Activated CD8-positive, alpha-beta T cell treated with anti-CD3 and anti-CD28 coated beads for 36 hours (primary cell): ENCODE data around the gene PLA2G4E. TPM values are rescaled to one million over a fixed set of nuclear protein-coding genes. Genes with fewer than 3 reads are reported as not detected.

Experiments
- ATAC-seq: fragments of 200-7000 bp; cut with Tn5 transposase; one replicate; pipeline ENCODE4 v1.10.0; 2021; ENCODE audit warnings: mild to moderate bottlenecking, moderate library complexity
- CTCF ChIA-PET: fragments of 350-600 bp; sonication (Branson Sonifier 250); formaldehyde crosslinking; loops from one replicate; lab custom pipeline; 2021; ENCODE audit warnings: antibody characterized with exemption; lab: Charles Lee
- POLR2A ChIA-PET: fragments of 350-600 bp; sonication (Branson Sonifier 250); formaldehyde crosslinking; loops from one replicate; lab custom pipeline; 2021; ENCODE audit warnings: antibody characterized with exemption; lab: Charles Lee
- DNase-seq: peaks from one replicate; pipeline ENCODE4 v3.0.0-alpha.2; 2020
- H3K27ac Mint-ChIP-seq: one replicate; pipeline ENCODE4 v1.8.0; 2021; ENCODE audit warnings: mild to moderate bottlenecking, mixed read lengths
- H3K27me3 Mint-ChIP-seq: one replicate; pipeline ENCODE4 v1.8.0; 2021; ENCODE audit warnings: mixed read lengths
- H3K36me3 Mint-ChIP-seq: one replicate; pipeline ENCODE4 v1.8.0; 2021; ENCODE audit warnings: low read depth, mixed read lengths
- H3K4me1 Mint-ChIP-seq: one replicate; pipeline ENCODE4 v1.8.0; 2021; ENCODE audit warnings: low read depth, mixed read lengths
- H3K4me3 Mint-ChIP-seq: one replicate; pipeline ENCODE4 v1.8.0; 2021; ENCODE audit warnings: mild to moderate bottlenecking, moderate library complexity, mixed read lengths
- H3K9me3 Mint-ChIP-seq: one replicate; pipeline ENCODE4 v1.8.0; 2021; ENCODE audit warnings: mixed read lengths
- CTCF ChIP-seq: fragments of 200-600 bp; IDR thresholded peaks from one replicate; pipeline ENCODE4 v1.8.0; 2022; ENCODE audit warnings: antibody characterized with exemption, mild to moderate bottlenecking
- intact Hi-C: fragments of 100-400 bp; cut with micrococcal nuclease; formaldehyde crosslinking; loops from one replicate; pipeline ENCODE4 v1.10.0; 2022
- total RNA-seq, 2 experiments: library from RNA; stranded (reverse); gene quantifications; one replicate each; pipeline ENCODE4 v1.2.3, GENCODE V29; 2021

PLA2G4E gene
- total RNA-seq, 2 experiments from 2014 or later, result not detected

DNA sequence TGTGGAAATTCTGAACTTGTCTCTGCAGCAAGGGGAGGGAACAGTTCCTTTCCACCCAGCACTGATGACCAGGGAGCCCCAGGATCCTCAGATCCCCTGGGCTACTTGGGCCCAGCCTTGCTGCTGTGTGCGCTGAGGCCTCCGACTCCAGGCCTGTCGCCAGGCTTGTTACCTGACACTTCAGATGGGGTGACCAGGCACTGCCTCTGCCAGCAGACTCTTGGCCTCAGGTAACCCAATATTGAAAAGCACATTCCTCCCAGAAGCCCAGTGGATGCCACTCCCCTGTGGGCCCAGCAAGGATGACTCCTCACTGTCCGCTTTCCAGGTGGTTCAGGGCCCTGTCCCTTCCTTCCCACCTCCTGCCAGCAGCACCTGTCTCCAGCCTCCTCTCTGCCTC is 3.5 kb upstream of the PLA2G4E start:
- POLR2A ChIA-PET, result no interaction called here
- no peaks in the 10 kb centered on the region for H3K36me3 Mint-ChIP-seq
- no peak overlapping the region for H3K4me3 Mint-ChIP-seq
- ATAC-seq (no peak), DNase-seq (no peak)
- no peak overlapping the region for H3K27ac Mint-ChIP-seq
- H3K4me1 Mint-ChIP-seq, result no peaks in the 10 kb centered on the region
- CTCF ChIA-PET, result no interaction called here
- H3K9me3 Mint-ChIP-seq, result no peaks in the 10 kb centered on the region
- peaks cover 2% of the 10 kb centered on the region for H3K27me3 Mint-ChIP-seq
- TF ChIP-seq CTCF, result no peak
- intact Hi-C loops, result no loop called here

GRCh38 chr15:42021593-42021992 is 751 bp upstream of the PLA2G4E start:
- Mint-ChIP-seq H3K4me1 (no peaks in the 10 kb centered on the region), H3K9me3 (no peaks in the 10 kb centered on the region), H3K27me3 (peaks cover 2% of the 10 kb centered on the region), H3K4me3 (no peak overlapping the region), H3K27ac (no peak overlapping the region), H3K36me3 (no peaks in the 10 kb centered on the region)
- intact Hi-C loops, result no loop called here
- ATAC-seq, result no peak
- ChIA-PET CTCF (interaction anchor here (1.4 kb wide), 1 partner anchor 63 kb away, joined by 5 read pairs; no protein-coding TSS in a partner anchor), POLR2A (no interaction called here)
- no peak for DNase-seq
- no peak for TF ChIP-seq CTCF

GRCh38 chr15:42018306-42019224 is 2.3 kb downstream of the PLA2G4E start:
- no peak for ATAC-seq
- Mint-ChIP-seq H3K27me3 (no peaks in the 10 kb centered on the region), H3K27ac (no peak overlapping the region), H3K4me3 (no peak overlapping the region), H3K4me1 (no peaks in the 10 kb centered on the region), H3K36me3 (no peaks in the 10 kb centered on the region), H3K9me3 (no peaks in the 10 kb centered on the region)
- intact Hi-C loops, result no loop called here
- ChIA-PET POLR2A (no interaction called here), CTCF (interaction anchor here (0.8 to 1.4 kb wide), 2 partner anchors 15 to 38 kb away, joined by 3 to 5 read pairs; no protein-coding TSS in a partner anchor)
- no peak for TF ChIP-seq CTCF
- DNase-seq, result no peak

DNA sequence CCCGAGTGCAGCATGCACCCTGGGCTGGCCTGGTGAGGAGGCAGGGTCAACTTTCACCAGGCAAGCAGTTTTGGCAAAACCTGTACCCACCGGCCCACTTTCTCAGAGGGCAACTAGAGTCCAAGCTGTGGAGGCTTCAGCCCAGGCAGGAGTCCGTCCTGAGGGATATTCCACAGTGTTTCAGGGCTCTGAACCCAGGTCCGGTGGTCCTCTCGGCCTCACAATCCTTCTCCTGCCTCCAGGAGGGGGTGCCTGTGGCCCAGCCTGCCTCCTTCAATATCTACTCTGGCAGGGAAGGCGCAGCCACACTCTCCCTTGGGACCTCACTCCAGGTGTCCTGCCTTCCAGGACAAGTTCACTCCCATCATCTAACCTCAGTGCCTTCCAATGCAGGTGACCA is 3.9 kb downstream of the PLA2G4E start:
- no peaks in the 10 kb centered on the region for H3K4me1 Mint-ChIP-seq
- no peaks in the 10 kb centered on the region for H3K9me3 Mint-ChIP-seq
- no peaks in the 10 kb centered on the region for H3K36me3 Mint-ChIP-seq
- no peak for TF ChIP-seq CTCF
- DNase-seq (no peak), ATAC-seq (no peak)
- ChIA-PET CTCF (no interaction called here), POLR2A (no interaction called here)
- no peaks in the 10 kb centered on the region for H3K27me3 Mint-ChIP-seq
- intact Hi-C loops, result no loop called here
- H3K27ac Mint-ChIP-seq, result no peak overlapping the region
- H3K4me3 Mint-ChIP-seq, result no peak overlapping the region

DNA sequence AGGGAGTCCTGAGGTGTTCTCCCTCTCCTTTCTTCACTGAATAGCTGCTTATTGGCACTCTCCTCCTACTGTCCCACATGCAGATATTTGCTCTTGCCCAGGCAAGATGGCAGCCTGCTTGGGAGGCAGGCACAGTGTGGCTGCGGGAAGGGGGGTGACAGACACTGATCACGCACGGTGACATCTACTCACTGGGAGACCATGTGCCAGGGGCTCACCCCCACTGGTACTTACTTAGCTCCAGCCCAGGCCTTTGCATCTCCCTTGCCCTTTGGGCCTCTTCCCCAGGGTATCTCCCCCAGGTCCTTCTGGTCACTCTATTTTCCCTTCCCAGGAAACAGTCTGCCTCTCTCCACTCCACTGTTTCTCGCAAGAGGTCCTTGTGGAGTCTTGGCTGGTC is 6.4 kb downstream of the PLA2G4E start:
- TF ChIP-seq CTCF, result no peak
- H3K4me1 Mint-ChIP-seq, result peaks cover 9% of the 10 kb centered on the region
- H3K36me3 Mint-ChIP-seq, result no peaks in the 10 kb centered on the region
- H3K27ac Mint-ChIP-seq, result no peak overlapping the region
- intact Hi-C loops, result no loop called here
- H3K4me3 Mint-ChIP-seq, result no peak overlapping the region
- H3K27me3 Mint-ChIP-seq, result no peaks in the 10 kb centered on the region
- CTCF ChIA-PET, result interaction anchor here (0.9 kb wide), 1 partner anchor 24 kb away, joined by 3 read pairs; no protein-coding TSS in a partner anchor
- POLR2A ChIA-PET, result no interaction called here
- DNase-seq, result no peak
- no peaks in the 10 kb centered on the region for H3K9me3 Mint-ChIP-seq
- ATAC-seq, result no peak
